Panc1 (cell line): ENCODE results near the gene RAB27B. TPM values are rescaled to one million over a fixed set of nuclear protein-coding genes. Genes with fewer than 3 reads are reported as not detected.

Source experiments
- ATAC-seq: fragments of 200-7000 bp; cut with Tn5 transposase; 2 replicates; pipeline ENCODE4 v1.9.1; 2020; ENCODE audit warnings: mild to moderate bottlenecking, moderate library complexity
- BruUV-seq: library from RNA; stranded (reverse); fragments of 400-500 nt; replicated peaks from 2 replicates; lab custom pipeline; 2021; lab: Mats Ljungman, UMichigan
- CTCF ChIA-PET: fragments of 300-600 bp; sonication (Branson Sonifier 250); formaldehyde crosslinking; loops from one replicate; lab custom pipeline; 2022; ENCODE audit warnings: antibody characterized with exemption; lab: Charles Lee
- POLR2A ChIA-PET: fragments of 300-600 bp; sonication (Branson Sonifier 250); formaldehyde crosslinking; loops from one replicate; lab custom pipeline; 2022; ENCODE audit warnings: antibody characterized with exemption; lab: Charles Lee
- DNase-seq: peaks from one replicate; pipeline ENCODE4 v3.0.0-alpha.2; 2010; ENCODE audit warnings: low read depth, low spot score
- H3K27ac ChIP-seq: 2 replicates; pipeline ENCODE4 v1.5.1; 2011; ENCODE audit warnings: mild to moderate bottlenecking, low read length, inconsistent platforms
- H3K27me3 ChIP-seq: fragments of 200-500 bp; sonication (Bioruptor generic); 2 replicates; pipeline ENCODE4 v1.6.0; 2014; ENCODE audit warnings: low read length, inconsistent platforms; ENCODE audit not compliant: control insufficient read depth, insufficient read depth
- H3K36me3 ChIP-seq: fragments of 200-500 bp; sonication (Bioruptor generic); 2 replicates; pipeline ENCODE4 v1.5.1; 2014; ENCODE audit warnings: inconsistent platforms, mild to moderate bottlenecking, low read length, moderate library complexity; ENCODE audit not compliant: control insufficient read depth, insufficient read depth
- H3K4me1 ChIP-seq: 2 replicates; pipeline ENCODE4 v1.5.1; 2011; ENCODE audit warnings: inconsistent platforms, mild to moderate bottlenecking, low read length, moderate library complexity; ENCODE audit not compliant: control insufficient read depth, insufficient read depth
- H3K4me3 ChIP-seq, 2 experiments: 2 replicates each; pipeline ENCODE4 v1.5.1; 2011 to 2012; ENCODE audit warnings: low read depth in 2 of 2, low read length in 2 of 2, mild to moderate bottlenecking in 2 of 2, inconsistent platforms in 1 of 2, moderate library complexity in 1 of 2
- H3K9me3 ChIP-seq: fragments of 200-500 bp; sonication (Bioruptor generic); 2 replicates; pipeline ENCODE4 v1.5.1; 2014; ENCODE audit warnings: low read depth, mild to moderate bottlenecking, inconsistent platforms, low read length, moderate library complexity; ENCODE audit not compliant: control insufficient read depth, insufficient read depth
- CTCF ChIP-seq: fragments of 450-650 bp; IDR thresholded peaks from 2 replicates; pipeline ENCODE4 v1.5.1; 2017; ENCODE audit warnings: mild to moderate bottlenecking
- POLR2AphosphoS5 ChIP-seq: IDR thresholded peaks from 2 replicates; pipeline ENCODE4 v1.6.1; 2012; ENCODE audit warnings: mild to moderate bottlenecking, low read depth, low read length, moderate library complexity
- REST ChIP-seq, 2 experiments: IDR thresholded peaks; 2 replicates each; pipeline ENCODE4 v1.6.1; 2011 to 2012; ENCODE audit warnings: low read depth in 2 of 2, control low read depth in 1 of 2, low read length in 1 of 2, mild to moderate bottlenecking in 1 of 2, moderate library complexity in 1 of 2; ENCODE audit not compliant: insufficient read depth in 1 of 2
- SIN3A ChIP-seq: IDR thresholded peaks from 2 replicates; pipeline ENCODE4 v1.6.1; 2012; ENCODE audit warnings: low read depth, mild to moderate bottlenecking, low read length, moderate library complexity, borderline replicate concordance; ENCODE audit not compliant: insufficient read depth
- TCF7L2 ChIP-seq: IDR thresholded peaks from 2 replicates; pipeline ENCODE4 v1.6.1; 2011; ENCODE audit warnings: mild to moderate bottlenecking, low read depth, low read length, inconsistent platforms
- in situ Hi-C: cut with HindIII; loops from 2 replicates; pipeline ENCODE4 v1.10.0; 2016; ENCODE audit warnings: low sequenced_read_pairs, low pct_unique_long_range_greater_than_20kb
- intact Hi-C: fragments of 100-400 bp; cut with micrococcal nuclease; formaldehyde crosslinking; loops from one replicate; pipeline ENCODE4 v1.10.0; 2022; ENCODE audit not compliant: unreplicated experiment
- total RNA-seq: library from RNA; stranded (reverse); gene quantifications from one replicate; pipeline ENCODE4 v1.2.1, GENCODE V29; 2021; ENCODE audit not compliant: unreplicated experiment

Gene RAB27B
- total RNA-seq, 1 experiment from 2014 or later: 3.9 TPM

- no TSS peak for BruUV-seq
- Histone ChIP-seq H3K27me3 (no peaks in the 10 kb centered on the region), H3K27ac (no peak overlapping the region), H3K4me1 (no peaks in the 10 kb centered on the region), H3K4me3 (no peak overlapping the region), H3K36me3 (no peaks in the 10 kb centered on the region), H3K9me3 (no peaks in the 10 kb centered on the region)
- intact Hi-C loops (no loop called here), in situ Hi-C loops (no loop called here)
- ChIA-PET POLR2A (no interaction called here), CTCF (no interaction called here)
- DNase-seq (no peak), ATAC-seq (no peak)
- no peak for TF ChIP-seq POLR2AphosphoS5
- TF ChIP-seq REST (IDR thresholded peaks at IDR 0.05; ENCODE audit: insufficient read depth in 1 of 2, low read depth in 2 of 2, low read length in 1 of 2): no peak
- no peak for TF ChIP-seq TCF7L2
- no peak for TF ChIP-seq CTCF
- TF ChIP-seq SIN3A: no peak
Observed at GRCh38 chr18:54860941-54861340, 32.7 kb downstream of the RAB27B start.

- H3K27me3 ChIP-seq: no peaks in the 10 kb centered on the region
- no TSS peak for BruUV-seq
- in situ Hi-C loops (no loop called here), intact Hi-C loops (no loop called here)
- no peak overlapping the region for H3K27ac ChIP-seq
- ATAC-seq: no peak
- no peaks in the 10 kb centered on the region for H3K9me3 ChIP-seq
- ChIA-PET CTCF (no interaction called here), POLR2A (no interaction called here)
- no peak for DNase-seq
- no peak overlapping the region for H3K4me3 ChIP-seq
- TF ChIP-seq POLR2AphosphoS5: no peak
- no peak for TF ChIP-seq CTCF
- no peak for TF ChIP-seq REST (IDR thresholded peaks at IDR 0.05; ENCODE audit: insufficient read depth in 1 of 2, low read depth in 2 of 2, low read length in 1 of 2)
- no peak for TF ChIP-seq TCF7L2
- no peak for TF ChIP-seq SIN3A
- no peaks in the 10 kb centered on the region for H3K36me3 ChIP-seq
- H3K4me1 ChIP-seq: no peaks in the 10 kb centered on the region
Observed at GRCh38 chr18:54867131-54867530, 38.9 kb downstream of the RAB27B start.
